ENCODE measurements around the gene ATXN7L1. TPM values are rescaled to one million over a fixed set of nuclear protein-coding genes. Genes with fewer than 3 reads are reported as not detected.
"Not testable (repeated sequence)": the region's sequence is repeated elsewhere in the genome, so short reads cannot be mapped to it uniquely, and the experiment has no call there.

ATXN7L1 gene
- total RNA-seq, 1 experiment from 2014 or later: 3.8 TPM

GRCh38 chr7:105860793-105861192 lies 15.6 kb downstream of the ATXN7L1 start:
- DNase-seq (ENCODE audit: low spot score): no peak

- DNase-seq (ENCODE audit: low spot score): no peak
These were observed 19.1 kb downstream of the ATXN7L1 start for GRCh38 chr7:105857009-105857952.

GRCh38 chr7:105854498-105854897 lies 21.9 kb downstream of the ATXN7L1 start:
- DNase-seq (ENCODE audit: low spot score): no peak

- no peak for DNase-seq (ENCODE audit: low spot score)
These were observed 22.4 kb downstream of the ATXN7L1 start for GRCh38 chr7:105853931-105854419.

GRCh38 chr7:105851064-105851463 lies 25.3 kb downstream of the ATXN7L1 start:
- DNase-seq (ENCODE audit: low spot score): no peak

GRCh38 chr7:105849122-105849855 lies 27.1 kb downstream of the ATXN7L1 start:
- DNase-seq (ENCODE audit: low spot score): peak; percentile 88

- no peak for DNase-seq (ENCODE audit: low spot score)
These were observed 30.0 kb downstream of the ATXN7L1 start for GRCh38 chr7:105846404-105846803.

GRCh38 chr7:105844681-105845080 lies 31.7 kb downstream of the ATXN7L1 start:
- DNase-seq (ENCODE audit: low spot score): not testable (repeated sequence)

GRCh38 chr7:105841866-105842265 lies 34.5 kb downstream of the ATXN7L1 start:
- DNase-seq (ENCODE audit: low spot score): no peak

- no peak for DNase-seq (ENCODE audit: low spot score)
These were observed 35.2 kb downstream of the ATXN7L1 start for GRCh38 chr7:105840981-105841749.

GRCh38 chr7:105839266-105839665 lies 37.1 kb downstream of the ATXN7L1 start:
- DNase-seq (ENCODE audit: low spot score): no peak

GRCh38 chr7:105838627-105839231 lies 37.7 kb downstream of the ATXN7L1 start:
- peak; percentile 13 for DNase-seq (ENCODE audit: low spot score)

- no peak for DNase-seq (ENCODE audit: low spot score)
These were observed 38.4 kb downstream of the ATXN7L1 start for GRCh38 chr7:105837765-105838626.

- DNase-seq (ENCODE audit: low spot score): no peak
These were observed 41.0 kb downstream of the ATXN7L1 start for GRCh38 chr7:105835441-105835840.

GRCh38 chr7:105831824-105832535 lies 44.4 kb downstream of the ATXN7L1 start:
- no peak for DNase-seq (ENCODE audit: low spot score)

- DNase-seq (ENCODE audit: low spot score): no peak
These were observed 45.1 kb downstream of the ATXN7L1 start for GRCh38 chr7:105831302-105831620.

GRCh38 chr7:105830405-105831301 lies 45.7 kb downstream of the ATXN7L1 start:
- DNase-seq (ENCODE audit: low spot score): peak; percentile 78

- no peak for DNase-seq (ENCODE audit: low spot score)
These were observed 46.6 kb downstream of the ATXN7L1 start for GRCh38 chr7:105829681-105830322.
